ENCODE measurements around the gene CLEC7A. TPM values are rescaled to one million over a fixed set of nuclear protein-coding genes. Genes with fewer than 3 reads are reported as not detected.

Gene CLEC7A
- polyA plus RNA-seq, 5 donors: 2.4 to 3.7 (median 2.8) TPM

DNA sequence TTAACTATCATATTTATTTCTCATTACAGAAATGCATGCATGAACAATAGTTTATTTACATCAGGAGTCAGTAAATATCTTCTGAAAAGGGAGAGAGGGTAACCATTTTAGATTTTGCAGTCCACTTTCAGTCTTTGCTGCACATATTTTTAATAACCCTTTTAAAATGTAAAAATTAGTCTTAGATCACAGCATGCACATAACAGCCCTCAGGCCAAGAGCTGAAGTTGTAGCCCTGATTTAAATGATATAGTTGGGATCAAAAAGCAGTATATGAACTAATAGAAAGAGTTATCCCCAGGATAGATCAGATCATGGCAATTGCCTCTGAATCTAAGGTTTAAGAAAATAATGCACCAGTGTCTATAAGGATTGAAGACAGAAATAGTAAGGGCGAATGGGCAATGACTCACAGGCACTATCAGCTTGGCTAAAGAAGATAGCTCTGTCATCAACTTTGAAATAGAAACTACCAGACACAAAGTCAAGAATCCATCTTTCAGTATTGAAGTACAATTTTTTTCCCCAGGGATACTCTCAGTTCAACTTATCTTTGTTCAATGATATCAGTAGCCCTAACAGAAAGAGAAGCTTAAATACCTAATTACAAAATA lies 13.1 kb upstream of the CLEC7A start:
- DNase-seq: no peak

- no peak for DNase-seq
These were observed 10.0 kb upstream of the CLEC7A start for GRCh38 chr12:10140001-10140400.

- DNase-seq: no peak
These were observed 6.7 kb upstream of the CLEC7A start for GRCh38 chr12:10136637-10137205.

DNA sequence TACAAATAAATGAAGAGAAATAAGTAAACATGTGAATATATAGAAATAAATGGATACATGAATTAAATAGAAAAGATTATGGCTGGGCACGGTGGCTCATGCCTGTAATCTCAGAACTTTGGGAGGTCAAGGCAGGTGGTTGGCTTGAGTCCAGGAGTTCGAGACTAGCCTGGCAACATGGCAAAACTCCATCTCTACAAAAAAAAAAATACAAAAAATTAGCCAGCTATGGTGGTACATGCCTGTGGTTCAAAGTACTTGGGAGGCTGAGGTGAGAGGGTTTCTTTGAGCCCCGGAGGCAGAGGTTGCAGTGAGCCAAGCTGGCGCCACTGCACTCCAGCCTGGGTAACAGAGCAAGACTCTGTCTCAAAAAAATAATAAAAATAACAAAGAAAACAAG lies 5.1 kb upstream of the CLEC7A start:
- DNase-seq: no peak

GRCh38 chr12:10132850-10133370 lies 2.9 kb upstream of the CLEC7A start:
- no peak for DNase-seq

GRCh38 chr12:10131111-10131690 lies 1.2 kb upstream of the CLEC7A start:
- DNase-seq: no peak

GRCh38 chr12:10128687-10129086 lies 1.3 kb downstream of the CLEC7A start:
- DNase-seq: no peak

DNA sequence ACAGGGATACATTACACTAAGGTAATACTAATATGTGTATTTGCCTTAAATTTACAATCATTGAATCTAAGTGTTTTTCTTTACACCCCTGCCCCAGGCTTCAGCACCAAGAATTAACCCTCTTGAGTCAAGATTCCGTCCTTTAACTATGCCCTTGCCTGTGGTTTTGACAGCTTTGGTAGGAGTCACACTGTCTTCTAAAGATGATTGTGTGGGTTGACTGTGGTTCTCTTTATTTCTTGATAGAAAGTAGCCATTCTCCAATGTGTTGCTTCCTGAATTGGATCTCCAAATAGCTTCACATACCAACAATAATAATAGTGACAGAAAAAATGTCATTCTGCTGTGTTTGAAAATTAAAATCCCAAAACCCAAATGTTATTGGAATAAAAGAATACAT lies 3.6 kb downstream of the CLEC7A start:
- DNase-seq: no peak

- DNase-seq: no peak
These were observed 7.3 kb downstream of the CLEC7A start for GRCh38 chr12:10122689-10123088.

GRCh38 chr12:10121278-10121677 lies 8.7 kb downstream of the CLEC7A start:
- no peak for DNase-seq

- no peak for DNase-seq
These were observed 10.9 kb downstream of the CLEC7A start for GRCh38 chr12:10119066-10119465.

- DNase-seq: no peak
These were observed 14.1 kb downstream of the CLEC7A start for GRCh38 chr12:10115890-10116289.

GRCh38 chr12:10115311-10115710 lies 14.7 kb downstream of the CLEC7A start:
- DNase-seq: no peak

DNA sequence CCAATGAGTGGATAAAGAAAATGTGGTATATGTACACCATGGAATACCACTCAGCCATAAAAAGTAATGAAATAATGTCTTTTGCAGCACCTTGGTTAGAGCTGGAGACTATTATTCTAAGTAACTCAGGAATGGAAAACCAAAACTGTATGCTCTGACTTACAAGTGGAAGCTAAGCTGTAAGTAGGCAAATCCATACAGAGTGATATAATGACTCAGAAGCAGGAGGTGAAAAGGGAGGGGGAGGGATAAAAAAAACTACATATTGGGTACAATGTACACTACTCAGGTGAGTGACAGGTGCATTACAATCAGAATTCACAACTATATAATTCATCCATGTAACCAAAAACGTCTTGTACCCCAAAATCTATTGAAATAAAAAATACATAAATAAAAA lies 16.1 kb downstream of the CLEC7A start:
- no peak for DNase-seq

- DNase-seq: no peak
These were observed 16.9 kb downstream of the CLEC7A start for GRCh38 chr12:10113075-10113474.

DNA sequence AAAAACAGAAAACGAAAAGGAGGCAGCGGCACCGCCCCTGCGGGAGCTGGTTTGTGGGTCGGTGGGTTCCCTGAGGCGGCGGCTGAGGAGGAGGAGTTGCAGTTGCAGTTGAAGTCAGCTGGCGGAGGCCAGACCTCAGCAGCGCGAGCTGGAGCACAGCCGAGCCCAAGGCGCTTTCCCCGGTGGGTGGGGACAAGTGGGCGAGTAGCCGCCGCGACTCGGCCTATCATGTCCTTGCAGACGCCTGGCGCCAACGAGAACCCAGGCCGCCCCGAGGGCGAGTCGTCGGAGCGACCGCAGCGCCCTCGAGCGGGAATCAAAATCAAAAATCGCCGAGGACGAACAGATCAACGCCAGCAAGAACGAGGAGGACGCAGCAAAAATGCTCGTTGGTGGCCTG lies 18.5 kb downstream of the CLEC7A start:
- DNase-seq: no peak

- DNase-seq: no peak
These were observed 19.6 kb downstream of the CLEC7A start for GRCh38 chr12:10110256-10110844.

DNA sequence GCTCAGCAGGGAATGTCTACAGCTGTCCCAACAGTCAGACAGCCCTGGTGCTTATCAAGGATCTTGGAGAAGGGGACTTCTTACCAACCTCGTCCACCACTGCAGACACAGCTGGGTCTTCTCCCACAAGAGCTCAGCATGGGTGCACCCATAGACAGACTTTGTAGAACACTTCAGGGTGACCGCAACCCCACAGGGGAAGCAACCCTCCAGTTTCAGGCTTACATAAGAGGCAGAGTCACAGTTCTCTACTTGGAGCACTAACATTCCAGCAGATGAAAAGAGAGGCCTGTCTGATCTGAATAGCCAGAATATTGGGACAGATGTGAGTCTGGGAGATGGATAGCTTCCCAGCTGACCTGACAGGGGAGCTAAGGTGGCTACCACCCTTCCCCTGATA lies 27.7 kb downstream of the CLEC7A start:
- DNase-seq: no peak

GRCh38 chr12:10101648-10102220 lies 28.3 kb downstream of the CLEC7A start:
- DNase-seq: no peak

- DNase-seq: peak in 1 of 2 donors; percentile 31
These were observed 28.9 kb downstream of the CLEC7A start for GRCh38 chr12:10101042-10101579.

DNA sequence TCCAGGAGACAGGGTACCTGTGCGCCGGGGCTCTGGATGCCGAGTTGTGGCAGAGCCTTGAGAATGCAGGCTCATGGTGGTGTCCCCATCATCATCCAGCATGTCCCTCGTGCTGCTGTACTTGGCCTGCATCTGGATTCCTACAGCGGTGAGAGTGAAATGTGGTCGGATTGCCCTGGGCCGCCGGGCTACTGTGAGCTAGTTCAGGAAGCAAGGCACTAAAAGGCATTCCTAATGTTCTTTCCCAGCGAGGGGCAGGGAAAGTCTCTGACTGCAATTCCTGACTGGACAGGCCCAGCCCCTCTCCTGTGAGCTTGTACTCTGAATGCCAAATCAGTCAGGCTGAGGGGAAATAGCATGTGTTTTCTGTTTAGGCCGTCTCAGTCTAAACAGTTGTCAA lies 31.2 kb downstream of the CLEC7A start, which contains the start of gene CLEC1A:
Gene CLEC1A, minus strand, starts transcription at position 195 of the 400 bp plus-strand sequence. Its CDS starts 63 bp downstream, at position 132.
- peak in 1 of 2 donors; percentile 42 for DNase-seq

DNA sequence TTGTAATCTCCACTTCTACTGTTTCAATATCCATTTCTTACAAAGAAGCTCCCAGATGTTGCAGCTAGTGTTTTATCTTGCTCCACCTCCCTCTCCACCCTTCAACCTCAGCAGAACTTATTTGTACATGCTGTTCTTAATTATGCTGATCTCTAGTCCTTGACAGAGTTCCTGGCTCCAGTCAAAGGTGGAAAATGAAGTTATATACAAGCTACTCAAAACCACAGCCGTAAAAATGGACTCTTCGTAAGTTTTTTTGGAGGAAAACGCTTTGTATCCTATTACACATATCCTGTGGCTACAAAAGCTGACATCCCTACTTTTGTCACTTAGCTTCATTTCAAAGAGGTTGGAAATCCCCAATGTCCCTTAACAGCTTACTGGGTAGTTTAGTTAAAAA lies 32.5 kb downstream of the CLEC7A start:
- no peak for DNase-seq
